ENCODE measurements around the gene ARHGEF28. TPM values are rescaled to one million over a fixed set of nuclear protein-coding genes. Genes with fewer than 3 reads are reported as not detected.

The ARHGEF28 gene
- polyA plus RNA-seq, 1 experiment, result 8.8 TPM

GRCh38 chr5:73821003-73821402, 195.0 kb downstream of the ARHGEF28 start:
- Histone ChIP-seq H3K27ac (ENCODE audit: low read depth, low read length) (no peak overlapping the region), H3K9me3 (ENCODE audit: control insufficient read depth, insufficient read depth, low read length) (no peaks in the 10 kb centered on the region), H3K4me3 (ENCODE audit: low read depth, low read length) (no peak overlapping the region), H3K27me3 (ENCODE audit: control insufficient read depth, insufficient read depth, low read length) (no peaks in the 10 kb centered on the region)
- no peak for DNase-seq (ENCODE audit: low read depth, low spot score)
- TF ChIP-seq CTCF (IDR thresholded peaks at IDR 0.05; ENCODE audit: low read depth, low read length), result no peak
- POLR2A ChIA-PET, result no interaction called here
- CTCF ChIA-PET, result no interaction called here

- POLR2A ChIA-PET, result no interaction called here
- no peak for TF ChIP-seq CTCF (IDR thresholded peaks at IDR 0.05; ENCODE audit: low read depth, low read length)
- DNase-seq (ENCODE audit: low read depth, low spot score), result no peak
- Histone ChIP-seq H3K9me3 (ENCODE audit: control insufficient read depth, insufficient read depth, low read length) (no peaks in the 10 kb centered on the region), H3K4me3 (ENCODE audit: low read depth, low read length) (no peak overlapping the region), H3K27ac (ENCODE audit: low read depth, low read length) (no peak overlapping the region), H3K27me3 (ENCODE audit: control insufficient read depth, insufficient read depth, low read length) (no peaks in the 10 kb centered on the region)
- CTCF ChIA-PET, result no interaction called here
Measured at GRCh38 chr5:73822278-73822988, 196.4 kb downstream of the ARHGEF28 start.

- TF ChIP-seq CTCF (IDR thresholded peaks at IDR 0.05; ENCODE audit: low read depth, low read length), result no peak
- CTCF ChIA-PET, result no interaction called here
- DNase-seq (ENCODE audit: low read depth, low spot score), result no peak
- no peaks in the 10 kb centered on the region for H3K27me3 ChIP-seq (ENCODE audit: control insufficient read depth, insufficient read depth, low read length)
- H3K9me3 ChIP-seq (ENCODE audit: control insufficient read depth, insufficient read depth, low read length), result no peaks in the 10 kb centered on the region
- POLR2A ChIA-PET, result no interaction called here
- no peak overlapping the region for H3K27ac ChIP-seq (ENCODE audit: low read depth, low read length)
- no peak overlapping the region for H3K4me3 ChIP-seq (ENCODE audit: low read depth, low read length)
Measured at GRCh38 chr5:73822989-73823339, 197.0 kb downstream of the ARHGEF28 start.

- CTCF ChIA-PET, result interaction anchor here (1.3 kb wide), 1 partner anchor 30 kb away, joined by 5 read pairs; no protein-coding TSS in a partner anchor
- DNase-seq (ENCODE audit: low read depth, low spot score), result no peak
Measured at GRCh38 chr5:73823508-73823925, 197.5 kb downstream of the ARHGEF28 start.

More at GRCh38 chr5:73823508-73823925, 197.5 kb downstream of the ARHGEF28 start:
- no peaks in the 10 kb centered on the region for H3K27me3 ChIP-seq (ENCODE audit: control insufficient read depth, insufficient read depth, low read length)
- no peaks in the 10 kb centered on the region for H3K9me3 ChIP-seq (ENCODE audit: control insufficient read depth, insufficient read depth, low read length)
- POLR2A ChIA-PET, result no interaction called here
- no peak overlapping the region for H3K4me3 ChIP-seq (ENCODE audit: low read depth, low read length)
- H3K27ac ChIP-seq (ENCODE audit: low read depth, low read length), result no peak overlapping the region
- TF ChIP-seq CTCF (IDR thresholded peaks at IDR 0.05; ENCODE audit: low read depth, low read length), result no peak

Data from AG04450 (cell line).